HG02870 (cell line): ENCODE results near the gene WWOX.
"Not testable (repeated sequence)": the region's sequence is repeated elsewhere in the genome, so short reads cannot be mapped to it uniquely, and the experiment has no call there.

Experiments used
- ATAC-seq: cut with Tn5 transposase; IDR thresholded peaks from one replicate; pipeline ENCODE4 v1.9.1; 2021; ENCODE audit warnings: mild to moderate bottlenecking, moderate library complexity; ENCODE audit not compliant: unreplicated experiment

The WWOX gene

DNA sequence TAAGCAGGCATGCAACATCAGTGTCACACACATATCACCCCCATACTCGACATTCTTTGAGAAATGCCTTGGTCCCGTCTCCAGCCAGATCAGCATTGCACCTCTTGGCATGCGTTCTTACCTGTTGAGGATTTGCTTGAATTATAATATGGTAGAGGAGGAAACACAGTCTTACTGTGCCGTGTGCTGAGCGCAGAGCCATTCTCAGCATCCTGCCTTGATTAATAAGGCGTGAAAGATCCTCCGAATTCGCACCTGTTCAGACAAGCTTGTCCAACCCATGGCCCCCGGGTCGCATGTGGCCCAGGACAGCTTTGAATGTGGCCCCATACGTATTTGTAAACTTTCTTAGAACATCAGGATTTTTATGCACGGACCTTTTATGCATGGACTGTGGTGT, 408.1 kb downstream of the WWOX start:
- no peak for ATAC-seq

DNA sequence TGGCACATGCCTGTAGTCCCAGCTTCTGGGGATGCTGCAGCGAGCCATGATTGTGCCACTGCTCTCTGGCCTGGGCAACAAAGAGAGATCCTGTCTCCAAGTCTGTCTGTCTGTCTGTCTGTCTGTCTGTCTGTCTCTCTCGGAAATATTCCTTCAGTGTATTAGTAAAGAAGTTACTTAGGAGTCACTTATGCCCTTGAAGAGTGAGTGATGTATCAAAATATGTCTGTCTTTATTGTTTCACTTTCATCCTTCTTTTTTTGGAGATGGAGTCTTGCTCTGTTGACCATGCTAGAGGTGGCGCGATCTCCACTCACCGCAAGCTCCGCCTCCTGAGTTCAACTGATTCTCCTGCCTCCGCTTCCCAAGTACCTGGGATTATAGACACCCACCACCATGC, 410.5 kb downstream of the WWOX start:
- no peak for ATAC-seq

DNA sequence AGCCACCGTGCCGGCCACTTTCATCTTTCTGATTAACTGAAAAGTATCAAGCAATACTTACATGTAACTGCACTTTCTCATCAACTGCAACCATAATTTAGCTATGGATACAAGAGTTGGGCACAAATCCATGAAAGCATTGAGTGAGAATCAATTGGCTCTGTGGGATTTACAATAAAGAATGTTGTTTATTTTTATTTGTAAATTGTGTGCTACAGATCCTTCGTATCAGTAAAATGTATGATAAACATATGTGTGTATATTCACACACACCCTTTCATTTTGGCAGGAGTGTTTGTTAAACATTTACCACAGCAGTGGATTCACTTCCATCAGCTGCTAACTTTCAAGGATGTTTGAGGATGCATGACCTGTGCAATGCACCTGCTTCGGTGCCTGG, 411.0 kb downstream of the WWOX start:
- ATAC-seq, result no peak

DNA sequence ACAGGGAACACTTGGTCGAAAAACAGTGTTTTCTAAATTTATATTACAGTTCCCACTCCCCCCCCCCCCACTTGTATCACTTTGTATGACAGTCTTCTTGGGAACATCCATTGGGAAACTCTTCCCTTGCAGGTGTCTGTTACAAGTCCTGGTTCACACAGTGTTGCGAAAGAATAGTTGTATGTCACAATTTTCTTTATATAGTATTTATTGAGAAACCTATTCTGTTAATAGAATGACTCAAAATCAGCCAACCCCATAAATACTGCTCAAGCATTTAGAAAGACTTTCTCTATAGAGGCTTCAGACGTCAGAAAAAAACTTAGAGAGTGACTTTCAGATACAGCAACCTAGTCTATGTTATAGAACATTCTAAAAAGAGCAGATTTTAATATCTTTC, 414.4 kb downstream of the WWOX start:
- ATAC-seq, result no peak

DNA sequence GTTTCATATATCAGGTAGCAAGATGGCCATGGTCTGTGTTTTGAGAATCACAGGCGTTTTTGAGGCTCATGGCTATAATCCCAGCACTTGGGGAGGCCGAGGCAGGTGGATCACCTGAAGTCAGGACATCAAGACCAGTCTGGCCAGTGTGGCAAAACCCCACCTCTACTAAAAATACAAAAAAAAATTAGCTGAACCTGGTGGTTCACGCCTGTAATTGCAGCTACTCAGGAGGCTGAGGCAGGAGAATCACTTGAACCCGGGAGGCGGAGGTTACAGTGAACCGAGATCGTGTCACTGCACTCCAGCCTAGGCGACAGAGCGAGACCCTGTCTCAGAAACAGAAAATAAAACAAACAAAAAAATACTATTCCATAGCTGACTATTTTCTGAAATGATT, 415.4 kb downstream of the WWOX start:
- not testable (repeated sequence) for ATAC-seq

DNA sequence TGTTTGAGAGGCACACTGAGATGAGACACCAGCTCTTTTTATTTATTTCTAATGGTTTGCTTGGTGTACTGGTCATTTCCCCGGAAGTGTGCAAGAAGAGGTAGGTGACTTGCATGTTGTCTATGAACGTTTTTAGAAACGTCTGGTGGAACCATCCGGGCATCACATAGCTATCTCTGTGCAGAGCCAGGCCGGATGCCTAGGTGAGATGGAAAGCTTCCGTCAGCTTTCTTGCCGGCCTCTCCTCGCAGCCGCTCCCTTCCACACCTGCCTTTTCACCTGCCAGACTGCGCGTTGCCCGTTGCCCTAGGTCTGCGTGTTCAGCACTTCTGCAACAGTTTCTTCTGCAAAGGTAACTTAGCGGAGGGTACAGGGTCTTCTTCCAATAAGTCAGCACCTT, 416.0 kb downstream of the WWOX start:
- ATAC-seq, result no peak

DNA sequence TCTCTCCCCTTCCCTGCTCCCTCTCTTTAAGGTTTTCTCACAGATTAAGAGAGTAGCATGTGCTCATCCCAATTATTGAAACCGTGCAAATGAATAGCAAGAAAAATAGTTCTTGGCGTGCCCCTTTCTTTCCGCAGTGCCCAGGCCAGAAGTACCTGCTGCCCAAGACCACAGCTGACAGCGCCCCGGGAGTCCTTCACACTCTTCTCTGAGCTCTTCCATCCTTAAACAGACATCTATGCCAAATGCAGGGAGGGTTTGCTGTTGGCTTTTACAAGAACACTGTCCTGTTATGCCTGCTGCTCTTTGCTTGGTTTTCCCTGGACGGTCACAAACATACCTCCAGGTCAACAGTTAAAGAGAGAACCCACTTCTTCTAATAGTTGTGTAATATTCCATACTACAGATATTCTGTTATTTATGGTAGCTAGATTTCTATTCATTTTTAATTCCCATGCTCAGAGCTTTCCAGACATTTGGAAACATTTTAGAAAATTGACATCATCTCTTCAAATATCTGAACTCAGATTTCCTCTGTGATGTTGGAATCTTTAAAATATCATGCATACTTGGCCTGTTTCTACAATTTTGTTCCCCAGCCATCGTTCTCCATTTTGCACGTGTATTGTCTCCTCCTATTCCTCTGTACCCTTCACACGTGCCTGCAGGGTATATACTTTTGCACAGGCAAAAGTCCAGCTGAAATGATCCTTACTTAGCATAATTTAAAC, 416.7 kb downstream of the WWOX start:
- no peak for ATAC-seq

DNA sequence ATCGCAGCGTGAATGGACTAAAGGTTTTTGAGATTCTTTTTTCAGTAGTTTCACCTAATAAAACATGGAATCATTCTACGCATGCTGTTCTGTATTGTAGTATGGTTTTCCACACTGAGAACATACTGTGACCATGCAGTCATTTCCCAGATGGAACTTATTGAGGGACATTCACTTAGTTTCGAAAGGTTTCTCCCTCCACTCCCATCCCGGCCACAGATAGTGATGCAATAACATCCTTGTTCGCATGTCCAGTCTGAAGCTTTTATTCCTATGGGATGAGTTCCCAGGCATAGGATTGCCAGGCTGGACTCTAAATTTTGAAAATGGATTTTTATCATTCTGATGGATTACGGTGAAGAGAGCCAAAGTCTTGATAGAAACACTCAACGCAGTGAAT, 420.4 kb downstream of the WWOX start:
- ATAC-seq, result no peak

DNA sequence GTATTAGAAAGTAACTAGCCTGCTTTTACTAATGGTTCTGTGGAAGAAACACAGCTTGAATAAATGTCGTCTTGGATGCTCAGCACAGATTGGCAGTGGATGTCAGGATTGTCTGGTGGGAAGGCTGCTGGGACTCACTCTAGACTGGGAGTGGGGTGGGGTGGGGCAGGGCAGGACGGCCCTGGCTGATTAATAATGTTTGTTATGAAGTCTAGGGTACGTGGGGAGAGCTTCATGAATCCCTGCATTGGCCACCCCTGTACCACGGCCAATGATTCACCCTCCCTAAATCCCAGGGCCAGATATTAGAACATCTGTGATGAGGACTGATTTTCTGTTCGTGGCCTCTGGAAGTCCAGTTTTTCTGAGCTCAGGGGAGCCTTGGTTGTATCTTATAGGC, 421.0 kb downstream of the WWOX start:
- no peak for ATAC-seq

DNA sequence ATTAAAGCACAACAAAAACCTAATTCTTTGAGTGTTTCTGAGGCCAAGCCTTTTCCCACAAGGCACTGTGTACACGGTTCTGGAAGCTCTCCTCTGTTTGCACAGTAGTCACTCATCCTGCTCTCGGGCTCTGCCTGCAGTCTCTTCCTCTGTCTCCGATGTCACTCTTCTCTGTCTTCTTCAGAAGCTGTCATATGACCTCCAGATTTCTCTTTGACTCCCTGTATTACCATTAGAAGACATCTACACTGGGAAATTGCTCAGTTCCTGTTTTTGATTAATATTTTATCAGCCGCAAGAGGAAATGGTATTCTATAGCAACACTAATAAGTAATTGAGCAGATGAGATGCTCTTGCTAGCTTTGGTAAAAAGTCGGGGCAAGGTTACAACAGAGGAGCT, 422.9 kb downstream of the WWOX start:
- no peak for ATAC-seq

DNA sequence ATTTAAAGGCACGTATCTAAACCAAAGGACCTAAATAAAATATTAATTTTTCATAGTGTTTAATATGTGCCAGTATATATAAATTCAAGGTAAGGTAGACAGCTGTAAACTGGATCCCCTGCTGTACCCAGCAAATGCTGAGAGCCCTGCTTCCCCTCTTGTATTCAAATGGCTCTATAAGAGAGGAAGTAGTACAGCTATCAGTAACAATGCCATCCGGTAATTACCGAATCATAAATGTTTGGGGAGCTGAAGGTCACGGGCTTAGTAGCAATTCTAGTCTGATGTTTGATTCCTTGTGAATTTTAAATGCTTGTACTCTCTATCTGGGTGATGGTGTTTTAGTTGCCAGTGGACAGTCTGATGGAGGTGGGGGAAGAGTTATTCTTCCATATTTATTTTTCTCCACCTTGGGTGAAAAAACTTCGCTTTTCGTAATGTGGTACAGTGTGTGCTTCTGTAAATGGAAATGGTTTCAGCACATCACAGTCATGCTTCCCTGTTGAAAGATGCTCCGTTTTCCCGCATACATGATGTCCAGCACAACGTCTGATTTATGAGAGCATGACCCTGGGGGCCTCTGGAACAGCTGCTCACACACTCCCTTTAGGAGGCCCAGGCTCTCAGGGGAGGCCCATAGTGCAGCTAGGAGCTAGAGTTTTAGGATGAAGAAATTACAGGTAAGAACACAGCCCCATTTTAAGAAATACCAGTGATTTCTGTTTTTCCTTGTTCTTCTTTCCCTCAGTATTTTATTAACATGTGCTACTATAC, 423.9 kb downstream of the WWOX start:
- ATAC-seq, result no peak

DNA sequence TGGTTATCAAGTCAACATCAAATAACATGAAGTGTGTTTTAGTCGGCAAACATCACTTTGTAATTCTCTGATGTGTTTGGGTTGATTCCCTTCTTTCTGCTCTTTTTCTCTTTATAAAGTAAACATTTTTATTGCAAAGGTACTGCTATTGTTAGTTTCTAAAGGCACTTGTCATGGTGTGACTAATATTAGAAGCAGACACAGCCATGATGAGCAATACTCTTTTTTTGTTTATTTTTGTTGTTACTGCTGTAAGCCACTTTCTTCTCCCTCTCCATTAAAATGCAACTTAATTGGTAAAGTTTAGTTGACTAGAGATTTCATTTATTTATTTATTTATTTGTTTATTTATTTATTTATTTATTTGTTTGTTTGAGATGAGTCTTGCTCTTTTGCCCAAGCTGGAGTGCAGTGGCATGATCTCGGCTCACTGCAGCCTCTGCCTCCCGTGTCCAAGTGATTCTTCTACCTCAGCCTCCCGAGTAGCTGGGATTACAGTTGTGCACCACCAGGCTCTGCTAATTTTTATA, 424.7 kb downstream of the WWOX start:
- ATAC-seq, result no peak

DNA sequence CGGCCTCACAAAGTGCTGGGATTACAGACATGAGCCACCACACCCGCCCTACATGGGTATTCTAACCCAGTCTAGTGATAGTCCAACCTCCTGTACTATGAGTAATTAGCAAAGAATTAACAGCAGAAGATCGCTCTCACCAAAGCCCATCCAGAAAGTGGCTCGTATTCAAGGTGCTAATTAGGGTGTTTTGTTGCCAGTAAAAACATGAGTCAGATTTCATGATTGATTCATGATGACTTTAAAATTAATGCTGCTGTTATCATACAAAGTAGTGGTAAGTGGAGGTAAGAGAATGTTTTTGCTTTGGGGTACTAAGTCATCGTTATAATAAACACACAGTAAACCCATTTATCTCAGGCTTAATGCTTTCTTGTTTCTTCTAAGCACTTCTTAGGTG, 428.8 kb downstream of the WWOX start:
- ATAC-seq, result no peak

DNA sequence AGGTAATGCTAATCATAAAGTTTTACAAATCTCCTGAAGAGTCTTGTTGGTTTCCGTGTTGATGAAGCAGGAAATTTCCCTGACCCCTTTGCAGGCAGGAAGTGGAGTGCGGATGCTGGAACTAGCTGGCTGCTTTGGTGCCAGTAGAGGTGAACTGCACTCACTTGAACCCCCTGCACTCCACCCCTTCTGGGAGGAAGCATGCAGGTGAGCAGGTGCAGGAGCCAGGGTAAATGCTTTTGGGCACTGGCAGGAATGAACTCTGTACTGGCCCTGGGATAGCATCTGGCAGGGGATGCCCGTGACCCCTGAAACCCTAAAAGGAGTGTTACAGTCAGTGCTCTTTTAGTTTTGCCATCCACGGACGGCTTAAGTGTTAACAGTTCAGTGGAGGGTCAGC, 430.4 kb downstream of the WWOX start:
- ATAC-seq, result no peak

DNA sequence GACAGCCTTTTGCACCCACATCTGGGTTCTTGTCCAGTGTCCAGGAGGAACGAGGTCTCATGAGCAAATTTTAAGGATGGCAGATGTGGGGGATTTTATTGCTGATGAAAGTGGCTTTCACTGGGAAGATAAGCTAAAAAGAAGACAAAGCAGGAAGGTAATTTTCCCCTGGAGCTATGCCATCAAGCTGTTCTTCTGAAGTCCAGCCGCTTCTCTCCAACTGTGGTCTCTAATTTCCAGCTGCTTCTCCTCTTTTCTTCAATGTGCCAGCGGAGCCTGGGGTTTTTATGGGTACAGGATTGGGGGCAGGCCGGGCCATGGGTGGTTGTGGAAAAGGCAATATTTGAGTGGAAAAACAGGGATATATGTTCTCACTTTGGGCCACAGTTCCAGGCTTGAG, 430.8 kb downstream of the WWOX start:
- ATAC-seq, result no peak

DNA sequence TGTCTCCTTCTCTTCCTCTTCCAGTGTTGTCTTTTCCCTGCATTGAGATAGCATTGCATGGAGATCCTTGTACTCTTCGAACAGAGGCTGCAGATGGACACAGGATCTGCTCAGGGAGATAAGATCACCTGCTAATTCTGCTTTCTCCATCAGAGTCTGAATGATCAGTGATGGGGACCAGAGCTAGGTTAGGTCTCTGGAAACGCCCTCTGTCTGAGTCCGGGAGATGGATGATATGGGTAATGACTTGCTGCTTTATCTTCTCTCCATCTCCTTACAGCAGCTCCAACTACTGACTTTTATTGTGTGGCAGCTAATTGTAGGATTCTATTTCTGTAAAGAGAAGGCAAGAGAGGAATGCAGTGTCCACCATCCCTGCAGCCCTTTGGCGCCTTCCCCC, 435.6 kb downstream of the WWOX start:
- no peak for ATAC-seq

DNA sequence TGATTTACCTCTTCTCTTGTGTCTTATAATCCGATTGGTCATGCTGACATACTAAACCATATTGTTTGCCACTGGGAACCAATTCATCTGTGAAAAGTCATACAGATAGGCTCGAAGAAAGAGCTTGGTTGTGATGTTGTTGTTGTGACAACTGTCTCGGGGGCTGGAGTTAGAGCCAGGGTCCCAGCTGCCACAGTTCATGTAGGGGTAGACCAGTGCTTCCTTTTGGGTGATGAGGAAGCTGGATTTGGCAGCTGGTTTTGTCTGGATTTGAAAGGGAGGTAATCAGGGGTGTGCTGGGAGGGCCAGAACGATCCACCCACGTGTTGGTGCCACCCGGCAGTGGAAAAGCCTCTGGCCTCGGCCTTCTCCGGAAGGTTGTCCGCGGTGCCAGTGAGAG, 438.1 kb downstream of the WWOX start:
- ATAC-seq, result no peak

DNA sequence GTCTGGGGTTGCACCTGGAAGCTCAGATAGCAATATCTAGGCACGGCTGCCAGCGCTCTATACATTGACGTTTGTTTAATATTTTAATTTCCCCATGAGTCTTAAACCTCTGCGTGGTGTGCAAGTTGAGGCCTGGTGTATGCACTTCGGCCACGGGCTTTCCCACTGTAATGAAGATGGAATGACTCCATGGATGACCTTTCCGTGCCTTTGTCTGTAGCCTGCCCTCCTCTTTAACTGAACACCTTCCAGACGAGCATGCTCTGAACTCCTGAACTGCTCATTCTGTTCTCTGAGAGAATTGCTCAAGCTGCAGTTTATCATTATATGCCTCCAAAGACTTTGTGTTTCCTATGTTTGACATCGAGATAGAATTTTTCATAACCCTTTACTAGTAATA, 438.8 kb downstream of the WWOX start:
- no peak for ATAC-seq

DNA sequence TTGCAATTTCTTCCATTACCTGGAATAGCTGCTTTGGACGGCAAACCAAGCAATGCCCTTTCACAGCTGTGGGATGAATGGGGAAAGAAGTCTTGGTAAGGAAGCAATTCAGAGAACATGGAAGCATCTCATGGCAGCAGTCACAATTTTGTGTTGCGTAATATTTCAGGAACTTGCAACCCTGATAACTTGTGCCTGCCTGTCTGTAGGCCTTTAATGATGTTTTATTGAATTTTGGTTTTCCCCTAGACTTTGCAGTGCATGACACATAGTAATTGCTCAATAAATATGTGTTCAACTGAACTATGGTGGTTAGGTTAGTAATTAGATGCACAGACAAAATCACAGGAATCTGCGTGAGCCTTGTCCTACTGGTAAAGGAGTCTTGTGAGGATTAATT, 439.5 kb downstream of the WWOX start:
- ATAC-seq, result no peak

DNA sequence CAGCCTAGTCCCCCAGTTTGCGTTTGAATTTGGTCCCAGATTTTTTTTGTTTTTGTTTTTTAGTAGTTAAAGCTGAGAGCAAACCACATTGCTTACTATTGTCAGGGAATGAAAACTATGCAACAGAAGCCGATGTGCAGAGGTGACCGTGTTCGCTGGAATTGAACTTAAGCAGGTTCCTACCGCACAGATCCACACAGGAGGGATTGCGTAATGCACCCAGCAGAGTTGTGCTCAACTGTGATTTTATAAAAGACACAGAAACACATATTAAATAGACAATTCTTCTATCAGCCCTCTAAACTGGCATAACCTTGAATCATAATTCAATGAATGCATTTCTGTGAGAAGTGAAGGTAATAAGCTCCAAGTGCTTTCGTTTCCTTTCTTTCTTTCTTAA, 443.0 kb downstream of the WWOX start:
- ATAC-seq, result no peak

DNA sequence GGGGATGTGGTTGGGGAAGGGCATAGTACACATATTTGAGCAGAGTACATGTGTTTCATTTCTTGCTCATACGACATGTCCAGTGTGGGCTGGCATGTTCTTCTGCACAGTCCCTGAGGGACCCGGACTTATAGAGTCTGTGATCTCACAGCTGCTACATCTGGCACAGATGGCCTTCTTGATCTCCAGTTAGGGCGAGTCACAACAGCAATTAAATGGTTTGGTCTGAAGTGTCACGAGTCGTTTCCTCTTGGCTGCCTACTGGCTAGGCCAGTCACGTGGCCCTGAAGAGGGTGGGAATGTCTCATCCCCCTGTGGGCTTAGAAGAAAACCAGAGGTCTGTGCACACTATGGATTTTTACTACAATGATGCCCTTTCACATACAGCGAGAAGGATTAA, 443.6 kb downstream of the WWOX start:
- no peak for ATAC-seq

DNA sequence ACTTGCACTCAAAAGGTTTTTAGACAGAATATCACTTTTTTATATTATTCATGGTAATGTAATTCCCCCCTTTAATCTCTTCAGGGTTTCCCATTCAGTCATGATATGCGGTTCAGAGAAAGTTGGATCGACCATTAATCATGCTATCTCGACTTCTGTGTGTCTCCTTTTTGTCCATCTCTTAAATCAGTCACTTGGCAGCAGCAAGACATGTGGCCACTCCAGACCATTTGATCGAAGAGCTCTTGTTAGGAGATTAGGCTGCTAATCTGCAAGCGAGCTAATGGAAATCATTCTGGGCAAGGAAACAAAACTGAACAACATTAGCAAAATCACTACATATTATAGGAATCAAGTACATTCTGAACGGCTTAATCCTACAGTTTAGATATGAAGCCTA, 449.9 kb downstream of the WWOX start:
- ATAC-seq, result no peak
